AG10803 (cell line): ENCODE results near the gene RGS11.
"Not testable (repeated sequence)": the region's sequence is repeated elsewhere in the genome, so short reads cannot be mapped to it uniquely, and the experiment has no call there.

ENCODE experiments used
- DNase-seq: peaks from one replicate; pipeline ENCODE4 v3.0.0; 2010; ENCODE audit warnings: low read depth
- H3K4me3 ChIP-seq: 2 replicates; pipeline ENCODE4 v1.5.1; 2011; ENCODE audit warnings: mild to moderate bottlenecking, low read length, control low read depth
- CTCF ChIP-seq: conservative IDR thresholded peaks from 2 replicates; pipeline ENCODE4 v1.5.1; 2011; ENCODE audit warnings: mild to moderate bottlenecking, low read length, control low read depth, inconsistent platforms

RGS11 gene

GRCh38 chr16:240559-240958 lies 35.2 kb downstream of the RGS11 start:
- TF ChIP-seq CTCF = no peak
- H3K4me3 ChIP-seq = no peak overlapping the region
- no peak for DNase-seq

DNA sequence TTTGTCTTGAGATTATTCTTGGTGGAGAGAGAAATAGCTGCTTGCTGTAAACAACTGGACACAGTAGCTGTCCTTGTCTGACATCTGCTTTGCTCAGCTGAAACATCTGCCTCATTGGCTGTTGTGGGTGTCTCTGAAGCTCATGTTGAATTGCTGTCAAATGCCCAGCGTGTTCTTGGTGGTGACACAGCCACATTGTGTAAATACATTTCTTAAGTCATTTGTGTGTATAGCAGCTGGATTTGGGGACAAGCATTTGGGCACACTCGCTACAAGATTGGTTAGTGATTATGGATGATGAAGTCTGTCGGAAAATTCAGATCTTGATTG lies 35.8 kb downstream of the RGS11 start:
- H3K4me3 ChIP-seq = no peak overlapping the region
- no peak for TF ChIP-seq CTCF
- peak; percentile 34 for DNase-seq

DNA sequence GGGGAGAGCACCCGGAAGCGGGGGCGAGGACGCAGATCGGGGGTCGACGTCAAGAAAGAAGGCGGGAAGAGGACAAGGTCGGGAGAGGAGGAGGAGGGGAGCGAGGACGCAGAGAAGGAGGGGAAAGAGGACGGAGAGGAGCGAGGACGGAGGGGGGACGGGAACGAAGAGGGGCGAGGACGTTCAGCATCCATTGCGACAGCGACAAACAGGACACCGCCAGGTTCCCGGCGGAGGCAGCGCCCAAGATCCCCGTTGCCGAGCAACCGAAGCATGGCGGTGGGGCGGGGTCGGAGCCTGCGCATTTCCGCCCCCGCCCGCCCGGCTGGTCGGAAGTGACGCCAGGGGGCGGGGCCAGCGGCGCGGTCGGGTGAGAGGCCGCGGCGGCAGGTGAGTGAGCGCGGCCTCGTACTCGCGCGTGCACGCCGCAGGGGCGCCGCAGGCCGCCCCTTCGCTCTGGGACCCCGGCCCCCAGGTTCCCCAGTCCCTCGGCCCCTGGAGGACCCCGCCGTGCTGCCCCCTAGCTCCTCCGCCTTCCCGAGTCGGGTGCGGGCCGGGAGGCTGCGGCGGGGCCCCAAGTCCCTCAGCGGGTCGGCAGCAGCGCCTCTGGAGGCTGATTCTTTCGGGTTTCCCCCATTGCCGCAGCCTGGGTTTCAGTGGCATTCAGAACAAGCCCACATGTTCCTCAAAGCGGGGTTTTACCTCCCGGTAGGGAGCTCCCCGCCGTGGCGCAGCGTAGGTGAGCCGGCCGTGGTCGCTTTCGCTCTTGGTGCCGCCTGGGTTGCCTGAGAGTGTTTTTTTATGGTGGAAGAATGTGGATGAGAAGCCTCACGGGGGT lies 41.1 kb downstream of the RGS11 start, which contains the start of gene FAM234A:
Gene FAM234A (plus strand): TSS at position 354 of the 838 bp plus-strand sequence. CDS start 19,593 bp downstream, outside the sequence.
- peak; percentile 45 for TF ChIP-seq CTCF
- peak; percentile 86 for DNase-seq
- peak within 1 kb of the TSS; percentile 95 for H3K4me3 ChIP-seq

DNA sequence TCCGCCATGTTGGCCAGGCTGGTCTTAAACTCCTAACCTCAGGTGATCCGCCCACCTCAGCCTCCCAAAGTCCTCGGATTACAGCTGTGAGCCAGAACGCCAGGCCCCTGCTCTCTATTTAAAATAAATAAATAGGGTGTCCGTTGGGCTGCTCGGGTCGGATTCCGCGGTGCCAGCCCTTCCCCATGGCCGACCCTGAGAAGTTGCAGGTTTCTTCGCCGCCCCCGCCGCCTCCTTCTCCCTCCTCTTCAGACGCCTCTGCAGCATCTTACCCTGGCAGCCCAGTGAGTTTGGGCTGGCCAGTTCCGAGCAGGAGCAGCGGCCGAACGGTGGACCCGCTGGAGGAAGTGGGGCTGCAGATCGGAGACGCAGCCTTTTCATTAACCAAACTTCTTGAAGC lies 44.8 kb downstream of the RGS11 start:
- no peak for TF ChIP-seq CTCF
- no peak for DNase-seq
- H3K4me3 ChIP-seq = no peak overlapping the region

- DNase-seq, H3K4me3 ChIP-seq: not testable (repeated sequence)
Measured at GRCh38 chr16:230351-230750, 45.4 kb downstream of the RGS11 start.

GRCh38 chr16:229731-230281 lies 45.9 kb downstream of the RGS11 start:
- no peak for TF ChIP-seq CTCF
- no peak for DNase-seq
- peak overlapping the region; percentile 93 for H3K4me3 ChIP-seq

DNA sequence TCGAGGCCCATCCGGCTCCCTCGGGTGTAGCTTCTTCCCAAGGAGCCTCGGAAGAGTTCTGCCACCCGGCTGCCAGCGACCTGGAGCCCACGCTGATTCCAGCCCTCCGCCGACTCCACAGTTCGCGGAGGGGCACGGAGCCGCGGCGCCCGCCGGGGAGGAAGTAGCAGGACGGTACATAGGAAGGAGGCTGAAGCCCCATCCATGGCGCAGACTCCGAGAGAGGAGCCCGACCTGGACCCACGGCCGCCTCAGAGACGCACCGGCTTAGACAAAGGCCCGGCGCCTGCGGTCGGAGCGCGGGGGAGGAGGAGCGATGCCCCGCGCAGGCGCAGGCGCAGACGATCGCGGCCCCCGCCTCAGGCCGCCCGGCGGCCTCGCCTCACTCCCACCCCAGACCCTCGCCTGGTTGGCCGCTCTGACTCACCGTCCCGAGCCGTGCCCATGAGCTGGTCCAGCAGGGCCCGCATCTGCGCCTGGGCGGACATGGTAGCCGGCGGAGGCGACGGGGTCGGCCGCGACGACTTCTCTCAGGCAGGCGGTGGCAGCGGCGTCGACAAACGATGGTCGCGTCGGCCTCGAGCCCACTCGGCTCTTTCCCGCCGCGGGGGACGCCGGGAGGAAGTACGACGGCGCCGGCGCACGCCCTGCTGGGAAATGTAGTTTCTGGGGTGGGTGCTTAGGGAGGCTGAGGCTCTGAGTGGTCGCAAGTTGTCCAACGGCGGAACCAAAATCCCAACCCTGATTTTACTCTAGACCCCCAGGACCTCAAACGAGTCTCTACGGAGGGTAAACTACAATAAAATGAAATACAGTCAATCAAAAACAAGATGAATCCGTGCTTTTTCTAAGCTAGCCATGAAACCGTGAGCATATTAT lies 46.7 kb downstream of the RGS11 start, which contains the start of gene LUC7L:
Gene LUC7L (minus strand): TSS at position 598 of the 879 bp plus-strand sequence. CDS start 110 bp downstream, at position 488.
- peak within 1 kb of the TSS; percentile 93 for H3K4me3 ChIP-seq
- peak; percentile 80 for DNase-seq
- TF ChIP-seq CTCF = no peak
